A549 treated with DMSO at 1 μM for 4 hours (cell line): ENCODE measurements around the gene B3GALT4. TPM values are rescaled to one million over a fixed set of nuclear protein-coding genes. Genes with fewer than 3 reads are reported as not detected.

Experiments used
- total RNA-seq: library from RNA; stranded (reverse); fragments of 200-300 nt; extraction: Qiagen RNA extraction; gene quantifications from 5 replicates; pipeline ENCODE4 v1.2.3, GENCODE V29; 2022; ENCODE audit warnings: low read depth

The B3GALT4 gene, protein sequence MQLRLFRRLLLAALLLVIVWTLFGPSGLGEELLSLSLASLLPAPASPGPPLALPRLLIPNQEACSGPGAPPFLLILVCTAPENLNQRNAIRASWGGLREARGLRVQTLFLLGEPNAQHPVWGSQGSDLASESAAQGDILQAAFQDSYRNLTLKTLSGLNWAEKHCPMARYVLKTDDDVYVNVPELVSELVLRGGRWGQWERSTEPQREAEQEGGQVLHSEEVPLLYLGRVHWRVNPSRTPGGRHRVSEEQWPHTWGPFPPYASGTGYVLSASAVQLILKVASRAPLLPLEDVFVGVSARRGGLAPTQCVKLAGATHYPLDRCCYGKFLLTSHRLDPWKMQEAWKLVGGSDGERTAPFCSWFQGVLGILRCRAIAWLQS
- total RNA-seq: 0.48 to 0.70 TPM (median 0.67 TPM) in 5 replicates

GRCh38 chr6:33276864-33277662 lies at the start of gene B3GALT4:
B3GALT4 (plus strand) TSS chr6:33277123; CDS start chr6:33277420, 297 bp downstream.

DNA sequence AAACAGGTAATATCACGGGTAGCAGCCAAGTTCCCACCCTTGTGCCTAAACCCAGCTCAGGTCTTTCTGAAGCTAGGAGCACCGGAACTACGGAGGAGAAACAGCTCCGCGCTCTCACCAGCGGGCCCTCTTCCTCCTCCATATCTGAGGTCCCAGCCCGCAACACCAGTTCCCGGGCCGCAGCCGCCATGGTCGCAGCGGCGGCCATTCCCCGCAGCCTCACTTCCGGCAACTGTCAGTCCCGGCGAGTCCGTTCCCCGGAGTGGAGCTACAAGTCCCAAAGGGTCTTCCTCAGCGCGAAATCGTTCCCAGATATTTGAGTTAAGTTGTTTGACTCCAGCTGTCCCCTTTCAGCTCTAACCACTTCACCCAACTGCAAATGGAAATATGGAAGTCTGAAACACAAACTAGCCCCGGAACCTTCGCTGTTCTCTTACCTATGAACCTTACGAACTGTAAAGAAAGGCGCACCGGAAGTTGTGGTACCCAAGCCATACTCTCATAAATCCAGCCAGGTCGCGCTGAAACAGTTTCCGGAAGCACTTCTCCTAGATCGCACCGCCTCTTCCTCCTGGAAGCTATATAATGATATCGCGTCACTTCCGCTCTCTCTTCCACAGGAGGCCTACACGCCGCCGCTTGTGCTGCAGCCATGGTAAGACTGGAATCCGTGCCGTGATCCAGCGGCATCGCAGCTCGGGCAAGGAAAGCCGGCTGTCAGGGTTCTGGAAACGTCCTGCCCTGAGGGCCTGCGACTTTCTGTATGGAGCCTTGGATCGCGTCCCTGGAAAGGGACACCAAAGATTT lies 5.3 kb upstream of the B3GALT4 start, which contains the start of the genes RPS18 and VPS52:
Gene RPS18, plus strand, starts transcription at position 608 of the 807 bp plus-strand sequence. Its CDS starts 45 bp downstream, at position 653.
Gene VPS52, minus strand, starts transcription at position 409 of the 807 bp plus-strand sequence. Its CDS starts 201 bp downstream, at position 208.

DNA sequence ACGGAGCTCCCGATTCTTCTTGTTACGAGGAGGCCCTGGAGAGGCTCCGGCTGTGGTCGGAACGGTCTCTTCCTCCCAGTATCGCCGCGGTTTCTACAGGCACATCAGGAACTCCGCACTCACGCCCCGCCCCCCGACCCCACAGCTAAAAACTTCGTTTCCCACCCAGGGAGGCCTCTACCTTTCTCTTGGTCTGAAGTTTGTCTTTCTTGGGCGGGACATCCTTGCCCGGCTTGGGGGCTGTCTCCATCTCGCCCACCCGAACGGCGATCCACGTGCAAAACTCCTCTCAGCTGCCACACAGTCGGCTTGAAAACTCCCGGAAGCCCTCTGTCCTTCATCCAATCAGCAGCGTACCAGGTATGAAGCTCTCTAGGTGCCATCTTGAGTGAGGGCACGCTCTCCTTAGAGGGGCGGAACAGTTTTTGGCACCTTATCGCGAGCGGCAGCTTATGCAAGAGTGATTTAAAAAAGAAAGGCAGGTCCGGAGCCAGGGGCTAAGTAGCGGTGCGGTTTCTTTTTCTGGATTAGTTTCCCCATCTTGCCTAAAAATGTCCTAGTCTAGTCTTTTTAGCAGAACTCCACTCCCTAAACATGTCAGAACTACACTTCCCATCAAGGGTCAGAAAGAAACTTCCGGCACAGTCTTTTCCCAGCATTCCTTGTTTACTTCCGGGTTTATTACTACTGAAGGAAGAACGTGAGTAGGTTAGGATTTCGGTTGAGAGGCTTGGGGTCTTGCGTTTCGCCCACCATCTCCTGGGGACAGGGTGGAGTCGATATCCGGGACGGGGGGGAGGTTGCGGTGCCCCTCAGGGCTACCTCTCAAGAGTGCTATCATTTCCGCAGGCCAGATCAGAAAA lies 12.2 kb downstream of the B3GALT4 start, which contains the start of the genes PFDN6 and WDR46:
Gene PFDN6, plus strand, starts transcription at position 681 of the 863 bp plus-strand sequence. CDS start 256 bp downstream, outside the sequence.
Gene WDR46, minus strand, starts transcription at position 319 of the 863 bp plus-strand sequence. Its CDS starts 69 bp downstream, at position 250.

DNA sequence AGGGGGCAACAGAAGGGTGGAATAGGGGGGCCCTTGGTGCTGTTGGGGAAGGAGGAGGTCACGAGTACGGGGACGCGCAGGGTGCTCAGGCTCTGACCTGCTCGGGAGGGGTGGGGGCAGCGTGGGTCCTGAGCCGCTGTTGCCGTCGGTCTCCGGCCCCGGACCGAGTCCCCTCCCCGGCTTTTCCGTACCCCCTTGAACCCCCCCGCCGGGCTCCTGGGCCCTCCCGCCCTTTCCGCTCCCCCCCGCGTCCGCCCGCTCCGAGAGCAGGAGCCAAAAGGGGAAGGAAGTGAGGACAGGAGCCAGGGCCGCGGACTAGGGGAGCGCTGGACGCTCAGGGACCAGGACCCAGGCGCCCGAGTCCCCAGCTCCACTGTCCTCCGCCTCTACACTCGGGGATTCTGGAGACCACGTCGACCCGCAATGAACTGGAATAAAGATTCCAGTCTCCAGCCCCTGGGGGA lies 21.9 kb downstream of the B3GALT4 start, which contains the start of gene RGL2:
Gene RGL2, minus strand, starts transcription at position 170 of the 464 bp plus-strand sequence. CDS start 332 bp downstream, outside the sequence.

DNA sequence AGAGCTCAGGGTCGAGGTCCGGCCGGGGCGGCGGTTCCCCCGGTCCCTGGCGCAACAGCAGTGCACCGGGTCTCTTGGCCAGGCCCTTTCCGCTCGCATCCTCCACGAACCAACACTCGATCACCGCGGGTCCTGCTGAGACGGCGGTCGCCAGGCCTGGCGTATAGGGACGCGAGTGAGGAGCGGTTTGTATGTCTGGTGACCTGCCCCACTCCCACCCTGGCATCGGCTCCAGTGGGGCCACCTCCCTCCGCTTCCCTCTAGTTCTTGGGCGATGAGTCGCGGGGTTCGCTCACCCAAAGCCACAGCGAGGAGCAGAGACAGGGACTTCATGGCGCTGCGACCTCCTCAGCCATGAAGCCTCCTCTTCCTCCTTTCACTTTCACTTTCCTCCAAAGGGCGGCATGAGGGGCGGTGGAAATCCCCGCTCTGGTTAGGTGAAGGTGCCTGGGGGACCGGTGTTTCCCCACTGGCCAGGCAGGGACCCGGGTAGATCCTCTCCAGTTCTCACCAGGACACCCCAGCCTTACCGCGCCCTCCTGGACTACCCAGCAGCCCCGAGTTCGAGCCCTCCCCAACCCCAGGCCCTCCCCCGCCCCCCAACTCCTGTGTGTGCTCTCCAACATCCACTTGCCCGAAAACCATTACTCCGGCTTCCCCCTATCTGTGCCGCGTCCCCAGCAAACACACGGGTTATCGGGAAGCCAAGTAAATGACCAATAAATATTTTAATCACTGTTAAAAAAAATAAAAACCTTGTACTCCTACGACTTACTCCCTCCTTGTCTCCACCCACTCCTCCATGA lies 37.0 kb downstream of the B3GALT4 start, which contains the start of gene TAPBP:
Gene TAPBP, minus strand, starts transcription at position 370 of the 806 bp plus-strand sequence. Its CDS starts 37 bp downstream, at position 333.

GRCh38 chr6:33317669-33318425 lies 40.9 kb downstream of the B3GALT4 start, which contains the start of gene ZBTB22:
ZBTB22 (minus strand) TSS chr6:33317744; CDS start chr6:33316916, 828 bp downstream.

Other genes with a start within 250 kb of the B3GALT4 start
- 0.10 TPM in 1 of 5 replicates, not detected in the others for gene HLA-DPA1, start 203.5 kb upstream of the B3GALT4 start, total RNA-seq
- gene HLA-DPB1, start 201.1 kb upstream of the B3GALT4 start, total RNA-seq: not detected in 5 replicates
- gene COL11A2, start 84.7 kb upstream of the B3GALT4 start, total RNA-seq: 0.72 to 1.3 TPM (median 0.89 TPM) in 5 replicates
- 15.3 to 22.5 TPM (median 21.5 TPM) in 5 replicates for gene RXRB, start 76.5 kb upstream of the B3GALT4 start, total RNA-seq
- gene SLC39A7, start 76.3 kb upstream of the B3GALT4 start, total RNA-seq: 107 to 124 TPM (median 114 TPM) in 5 replicates
- gene HSD17B8, start 72.5 kb upstream of the B3GALT4 start, total RNA-seq: 13.1 to 16.0 TPM (median 14.4 TPM) in 5 replicates
- 20.4 to 27.4 TPM (median 26.6 TPM) in 5 replicates for gene RING1, start 68.6 kb upstream of the B3GALT4 start, total RNA-seq
- 15.2 to 19.0 TPM (median 18.3 TPM) in 5 replicates for gene VPS52, start 5.2 kb upstream of the B3GALT4 start, total RNA-seq
- gene RPS18, start 5.0 kb upstream of the B3GALT4 start, total RNA-seq: 2,439 to 2,832 TPM (median 2,552 TPM) in 5 replicates
- 53.1 to 58.4 TPM (median 55.3 TPM) in 5 replicates for gene WDR46, start 12.1 kb downstream of the B3GALT4 start, total RNA-seq
- 98.0 to 119 TPM (median 106 TPM) in 5 replicates for gene PFDN6, start 12.5 kb downstream of the B3GALT4 start, total RNA-seq
- 13.2 to 15.1 TPM (median 13.8 TPM) in 5 replicates for gene RGL2, start 21.8 kb downstream of the B3GALT4 start, total RNA-seq
- gene TAPBP, start 37.0 kb downstream of the B3GALT4 start, total RNA-seq: 40.3 to 49.1 TPM (median 44.2 TPM) in 5 replicates
- gene ZBTB22, start 40.6 kb downstream of the B3GALT4 start, total RNA-seq: 3.3 to 4.9 TPM (median 3.9 TPM) in 5 replicates
- gene DAXX, start 45.8 kb downstream of the B3GALT4 start, total RNA-seq: 36.9 to 41.1 TPM (median 39.0 TPM) in 5 replicates
- gene KIFC1, start 114.7 kb downstream of the B3GALT4 start, total RNA-seq: 38.1 to 49.0 TPM (median 43.7 TPM) in 5 replicates
- 18.0 to 19.4 TPM (median 18.5 TPM) in 5 replicates for gene PHF1, start 133.9 kb downstream of the B3GALT4 start, total RNA-seq
- gene CUTA, start 141.0 kb downstream of the B3GALT4 start, total RNA-seq: 183 to 231 TPM (median 202 TPM) in 5 replicates
- gene SYNGAP1, start 142.9 kb downstream of the B3GALT4 start, total RNA-seq: 4.2 to 7.9 TPM (median 5.1 TPM) in 5 replicates
- gene ZBTB9, start 177.5 kb downstream of the B3GALT4 start, total RNA-seq: 12.0 to 12.6 TPM (median 12.4 TPM) in 5 replicates